Spleen (tissue), 11 donors: Measurements from ENCODE around the gene DNAJB4. TPM values are rescaled to one million over a fixed set of nuclear protein-coding genes. Genes with fewer than 3 reads are reported as not detected.

Experiments
- DNase-seq: peaks from one replicate; pipeline ENCODE4 v3.0.0-alpha.2; 2020
- H3K27ac ChIP-seq, 8 donors: fragments of 200-600 bp; sonication (generic) in 7 of 8; 1 replicate in 4 of 8; 2 replicates in 4 of 8; pipeline versions ENCODE4 v1.5.0 to v1.8.0; 2016 to 2021; ENCODE audit warnings: inconsistent platforms in 4 of 8, mild to moderate bottlenecking in 4 of 8, moderate library complexity in 1 of 8
- H3K27me3 ChIP-seq, 7 donors: fragments of 200-600 bp; sonication (generic) in 6 of 7; replicated peaks in 1 of 7; 1 replicate in 4 of 7; 2 replicates in 3 of 7; pipeline versions ENCODE4 v1.5.0 to v1.8.0; 2016 to 2021; ENCODE audit warnings: inconsistent platforms in 3 of 7, mild to moderate bottlenecking in 1 of 7
- H3K36me3 ChIP-seq, 6 donors: fragments of 200-600 bp; sonication (generic) in 5 of 6; 1 replicate in 4 of 6; 2 replicates in 2 of 6; pipeline versions ENCODE4 v1.5.0 to v1.8.0; 2016 to 2021; ENCODE audit warnings: inconsistent platforms in 2 of 6
- H3K4me1 ChIP-seq, 6 donors: fragments of 200-600 bp; sonication (generic) in 5 of 6; 1 replicate in 3 of 6; 2 replicates in 3 of 6; pipeline versions ENCODE4 v1.5.0 to v1.8.0; 2016 to 2021; ENCODE audit warnings: inconsistent platforms in 3 of 6
- H3K4me3 ChIP-seq, 8 donors: fragments of 200-600 bp; sonication (generic) in 7 of 8; 1 replicate in 4 of 8; 2 replicates in 4 of 8; pipeline versions ENCODE4 v1.5.0 to v1.8.0; 2016 to 2021; ENCODE audit warnings: inconsistent platforms in 4 of 8, mild to moderate bottlenecking in 4 of 8, moderate library complexity in 2 of 8
- H3K9me3 ChIP-seq, 8 donors: fragments of 200-600 bp; sonication (generic) in 7 of 8; 1 replicate in 4 of 8; 2 replicates in 4 of 8; pipeline versions ENCODE4 v1.5.0 to v1.8.0; 2016 to 2021; ENCODE audit warnings: inconsistent platforms in 4 of 8
- POLR2A ChIP-seq, 3 donors: fragments of 450-650 bp; IDR thresholded peaks; one replicate each; pipeline ENCODE4 v1.5.1; 2017; ENCODE audit warnings: antibody characterized with exemption in 3 of 3, mild to moderate bottlenecking in 1 of 3
- POLR2AphosphoS5 ChIP-seq, 3 donors: sonication (generic); formaldehyde crosslinking; IDR thresholded peaks; one replicate each; pipeline ENCODE4 v1.5.1; 2017; ENCODE audit warnings: antibody characterized with exemption in 3 of 3
- WGBS, 5 donors: extraction: QIAGEN DNeasy Blood & Tissue Kit in 3 of 5; methylation state at CpG; one replicate each; pipeline versions ENCODE4 v1.1.5 to v1.1.7; 2013 to 2018; 5-methylcytosine and 5-hydroxymethylcytosine counted together
- intact Hi-C: fragments of 100-400 bp; cut with DNase I; formaldehyde crosslinking; loops from one replicate; pipeline ENCODE4 v1.15.0; 2023; ENCODE audit warnings: low total_unique reads
- polyA plus RNA-seq, 3 donors: library from polyadenylated mRNA; stranded (reverse); fragments of 200-250 nt; gene quantifications; one replicate each; pipeline ENCODE4 v1.2.1, GENCODE V29; 2013
- total RNA-seq, 7 donors: library from RNA; depleted of rRNA in 3 of 7; stranded (reverse); fragments of >200 nt in 3 of 7; fragmentation: NEBNext Ultra II Directional in 4 of 7; extraction: Animal tissue kit (Norgen Biotek cat#: 25700) in 4 of 7; gene quantifications; one replicate each; pipeline versions ENCODE4 v1.1.0 to v1.2.1, GENCODE V29; 2016 to 2021
- TF ChIP-seq, protein P1 (sequence below), 11 experiments: fragments of 200-600 bp in 7 of 11; fragments of 450-650 bp in 4 of 11; sonication (generic) in 4 of 11; IDR thresholded peaks in 8 of 11; conservative IDR thresholded peaks in 3 of 11; 1 replicate in 7 of 11; 2 replicates in 4 of 11; pipeline versions ENCODE4 v1.4.0 to v1.8.0; 2016 to 2021; ENCODE audit warnings: antibody characterized with exemption in 11 of 11, inconsistent platforms in 4 of 11, mild to moderate bottlenecking in 1 of 11
- donor health status: healthy with polysubstance abuse.
- donor health status: DM: no; HTN: no; CAD: no; lungs with moderate emphysema.
- donor health status: DM: no; HTN: no; CAD: no.
- donor health status: Bipolar disorder and iron deficiency.
- donor health status: healthy.
- donor health status: DM: no; HTN: no; CAD: no.
- donor health status: DM: yes; HTN: yes; CAD: no.

DNAJB4 gene
- total and polyA plus RNA-seq, 10 donors, result 10.5 to 66.2 (median 47.1) TPM

DNA sequence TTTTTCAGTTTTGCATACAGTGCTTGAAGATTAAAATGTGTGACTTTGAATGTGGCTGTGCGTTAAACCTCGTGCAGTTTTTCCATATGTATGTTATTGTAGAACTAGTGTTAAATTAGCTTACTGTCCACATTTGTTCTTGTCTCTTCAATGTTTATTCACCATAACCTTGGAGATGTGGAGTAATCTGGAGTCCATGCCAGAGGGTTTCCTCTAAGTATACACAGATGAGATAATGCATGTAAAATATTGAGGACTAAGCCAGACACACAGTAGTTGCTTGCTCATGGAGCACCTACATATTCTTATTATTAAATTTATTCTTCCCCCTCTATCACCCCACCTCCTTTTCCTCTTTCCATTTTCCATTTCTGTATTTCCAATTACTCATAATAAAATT lies 33.3 kb downstream of the DNAJB4 start:
- no peaks in the 10 kb centered on the region for H3K9me3 ChIP-seq
- WGBS, 5 donors, result 84 to 91% (median 89%) methylated on average over 2 of the region's 2 CpGs
- intact Hi-C loops, result no loop called here
- H3K4me1 ChIP-seq, result peaks cover 0 to 6% (median 2%) of the 10 kb centered on the region in 6 donors
- no peak for DNase-seq
- no peaks in the 10 kb centered on the region for H3K36me3 ChIP-seq
- TF ChIP-seq POLR2A (IDR thresholded peaks at IDR 0.05), result no peak
- no peak for TF ChIP-seq POLR2AphosphoS5 (IDR thresholded peaks at IDR 0.05)
- TF ChIP-seq, protein P1, sequence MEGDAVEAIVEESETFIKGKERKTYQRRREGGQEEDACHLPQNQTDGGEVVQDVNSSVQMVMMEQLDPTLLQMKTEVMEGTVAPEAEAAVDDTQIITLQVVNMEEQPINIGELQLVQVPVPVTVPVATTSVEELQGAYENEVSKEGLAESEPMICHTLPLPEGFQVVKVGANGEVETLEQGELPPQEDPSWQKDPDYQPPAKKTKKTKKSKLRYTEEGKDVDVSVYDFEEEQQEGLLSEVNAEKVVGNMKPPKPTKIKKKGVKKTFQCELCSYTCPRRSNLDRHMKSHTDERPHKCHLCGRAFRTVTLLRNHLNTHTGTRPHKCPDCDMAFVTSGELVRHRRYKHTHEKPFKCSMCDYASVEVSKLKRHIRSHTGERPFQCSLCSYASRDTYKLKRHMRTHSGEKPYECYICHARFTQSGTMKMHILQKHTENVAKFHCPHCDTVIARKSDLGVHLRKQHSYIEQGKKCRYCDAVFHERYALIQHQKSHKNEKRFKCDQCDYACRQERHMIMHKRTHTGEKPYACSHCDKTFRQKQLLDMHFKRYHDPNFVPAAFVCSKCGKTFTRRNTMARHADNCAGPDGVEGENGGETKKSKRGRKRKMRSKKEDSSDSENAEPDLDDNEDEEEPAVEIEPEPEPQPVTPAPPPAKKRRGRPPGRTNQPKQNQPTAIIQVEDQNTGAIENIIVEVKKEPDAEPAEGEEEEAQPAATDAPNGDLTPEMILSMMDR (IDR thresholded peaks at IDR 0.05 in 8 of 11, conservative IDR thresholded peaks at IDR 0.05 in 3 of 11), result no peak
- no peak overlapping the region for H3K4me3 ChIP-seq
- H3K27me3 ChIP-seq, result no peaks in the 10 kb centered on the region
- no peak overlapping the region for H3K27ac ChIP-seq

DNA sequence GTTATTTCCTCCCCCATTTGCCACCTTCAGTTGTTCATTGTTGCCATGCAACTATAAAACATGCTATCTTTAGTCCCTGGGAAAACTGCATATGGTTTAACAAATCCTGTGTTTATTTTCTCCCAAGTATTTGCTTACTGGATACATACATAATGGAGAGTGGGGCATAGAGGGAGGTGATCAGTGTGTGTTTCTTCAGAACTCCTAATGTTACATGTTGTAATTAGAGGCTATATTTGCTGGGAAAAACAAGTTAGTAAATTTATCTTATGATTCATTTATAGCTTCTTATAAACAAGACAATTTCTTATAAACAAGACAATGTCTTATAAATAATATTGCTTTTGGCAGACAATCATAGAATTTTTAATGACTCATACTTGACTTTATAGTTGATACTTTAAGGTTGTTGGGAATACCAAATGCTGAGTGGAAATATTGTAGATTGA lies 33.8 kb downstream of the DNAJB4 start:
- H3K27me3 ChIP-seq, result peaks cover 0 to 1% (median 0%) of the 10 kb centered on the region in 7 donors
- peaks cover 0 to 6% (median 2%) of the 10 kb centered on the region in 6 donors for H3K4me1 ChIP-seq
- H3K4me3 ChIP-seq, result no peak overlapping the region
- DNase-seq, result no peak
- TF ChIP-seq, protein P1 (IDR thresholded peaks at IDR 0.05 in 8 of 11, conservative IDR thresholded peaks at IDR 0.05 in 3 of 11), result no peak
- no peak for TF ChIP-seq POLR2A (IDR thresholded peaks at IDR 0.05)
- TF ChIP-seq POLR2AphosphoS5 (IDR thresholded peaks at IDR 0.05), result no peak
- H3K27ac ChIP-seq, result no peak overlapping the region
- intact Hi-C loops, result no loop called here
- H3K9me3 ChIP-seq, result no peaks in the 10 kb centered on the region
- no peaks in the 10 kb centered on the region for H3K36me3 ChIP-seq

DNA sequence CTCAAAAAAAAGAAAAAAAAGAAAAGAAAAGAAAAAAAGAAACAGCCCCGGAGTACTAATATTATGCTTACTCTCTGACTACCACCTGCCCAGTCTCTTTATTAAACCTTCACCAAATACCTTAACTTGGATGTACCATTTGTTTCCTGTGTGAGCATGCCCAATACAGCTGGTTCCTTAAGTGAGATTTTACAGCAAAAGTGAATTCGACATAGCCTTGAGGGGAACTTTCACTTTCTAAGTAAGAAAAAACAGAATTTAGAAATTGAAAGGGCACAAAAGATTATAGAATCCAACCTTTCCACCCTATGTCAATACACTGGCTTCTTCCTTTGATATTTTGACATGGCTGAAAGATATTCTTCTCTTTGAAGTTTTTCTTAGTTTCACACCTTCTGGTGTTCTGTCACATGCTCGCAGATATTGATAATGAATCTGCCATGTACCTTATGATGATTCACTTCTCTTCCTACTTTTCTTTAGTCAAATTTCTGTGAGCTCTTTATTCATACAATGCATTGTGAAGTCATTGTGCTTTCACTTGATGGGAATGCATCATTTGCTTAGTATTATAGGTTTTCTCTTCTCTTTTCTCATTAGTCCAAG lies 35.8 kb downstream of the DNAJB4 start:
- Histone ChIP-seq H3K36me3 (no peaks in the 10 kb centered on the region), H3K4me3 (no peak overlapping the region), H3K9me3 (no peaks in the 10 kb centered on the region), H3K4me1 (peaks cover 0 to 16% (median 8%) of the 10 kb centered on the region in 6 donors), H3K27me3 (peaks cover 0 to 16% (median 5%) of the 10 kb centered on the region in 7 donors), H3K27ac (no peak overlapping the region)
- TF ChIP-seq, protein P1 (IDR thresholded peaks at IDR 0.05 in 8 of 11, conservative IDR thresholded peaks at IDR 0.05 in 3 of 11), result no peak
- no peak for TF ChIP-seq POLR2A (IDR thresholded peaks at IDR 0.05)
- TF ChIP-seq POLR2AphosphoS5 (IDR thresholded peaks at IDR 0.05), result no peak
- intact Hi-C loops, result loop anchor here (10.0 kb wide), 1 partner anchor 64 kb away; no protein-coding TSS in a partner anchor
- DNase-seq, result no peak
- WGBS, 5 donors, result 56 to 62% (median 59%) methylated on average over 3 of the region's 3 CpGs

DNA sequence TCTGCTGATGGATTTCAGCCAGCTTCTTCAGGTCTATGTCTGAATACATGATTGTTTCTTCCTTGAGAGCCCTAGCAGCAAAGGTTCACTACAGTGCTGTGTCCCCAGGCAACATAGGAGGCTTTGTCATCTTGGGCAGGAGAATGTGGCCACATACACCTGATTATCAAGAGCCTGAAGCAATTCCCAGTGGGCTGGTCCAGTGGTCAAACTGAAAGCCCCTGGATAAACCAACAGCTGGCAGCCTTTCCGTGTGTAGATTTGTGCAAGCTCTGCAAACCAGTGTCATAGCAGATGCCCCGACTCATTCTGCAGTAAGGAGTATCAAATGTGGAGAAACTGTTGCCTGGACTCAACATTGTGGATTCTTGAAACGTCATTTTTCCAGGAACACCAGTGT lies 38.7 kb downstream of the DNAJB4 start:
- Histone ChIP-seq H3K36me3 (no peaks in the 10 kb centered on the region), H3K9me3 (no peaks in the 10 kb centered on the region), H3K27ac (no peak overlapping the region), H3K4me3 (no peak overlapping the region), H3K27me3 (peaks cover 0 to 45% (median 22%) of the 10 kb centered on the region in 7 donors), H3K4me1 (peaks cover 5 to 29% (median 21%) of the 10 kb centered on the region in 6 donors)
- intact Hi-C loops, result loop anchor here (10.0 kb wide), 1 partner anchor 61 kb away; no protein-coding TSS in a partner anchor
- no peak for DNase-seq
- no peak for TF ChIP-seq POLR2AphosphoS5 (IDR thresholded peaks at IDR 0.05)
- TF ChIP-seq POLR2A (IDR thresholded peaks at IDR 0.05), result no peak
- TF ChIP-seq, protein P1 (IDR thresholded peaks at IDR 0.05 in 8 of 11, conservative IDR thresholded peaks at IDR 0.05 in 3 of 11), result no peak
- 74 to 92% (median 87%) methylated on average over 3 of the region's 3 CpGs for WGBS, 5 donors
